GM19238 (cell line): ENCODE measurements around the gene WFS1.

ENCODE experiments used
- DNase-seq: peaks from one replicate; pipeline ENCODE4 v3.0.0; 2011; ENCODE audit warnings: low spot score; ENCODE audit not compliant: insufficient read length

The WFS1 gene

GRCh38 chr4:6338951-6339817, 69.5 kb downstream of the WFS1 start:
- no peak for DNase-seq

- no peak for DNase-seq
Measured at GRCh38 chr4:6339818-6340445, 70.3 kb downstream of the WFS1 start.

GRCh38 chr4:6340446-6341015, 70.9 kb downstream of the WFS1 start:
- DNase-seq: no peak

GRCh38 chr4:6341696-6342095, 72.0 kb downstream of the WFS1 start:
- DNase-seq: no peak

- DNase-seq: no peak
Measured at GRCh38 chr4:6342530-6343293, 73.1 kb downstream of the WFS1 start.

GRCh38 chr4:6343939-6344408, 74.3 kb downstream of the WFS1 start:
- DNase-seq: no peak

- no peak for DNase-seq
Measured at GRCh38 chr4:6345096-6345830, 75.6 kb downstream of the WFS1 start.

GRCh38 chr4:6345866-6346265, 76.2 kb downstream of the WFS1 start:
- no peak for DNase-seq

- DNase-seq: no peak
Measured at GRCh38 chr4:6346373-6347110, 76.9 kb downstream of the WFS1 start.

- no peak for DNase-seq
Measured at GRCh38 chr4:6347511-6348045, 77.9 kb downstream of the WFS1 start.

GRCh38 chr4:6348408-6348807, 78.8 kb downstream of the WFS1 start:
- no peak for DNase-seq

- DNase-seq: no peak
Measured at GRCh38 chr4:6349896-6350603, 80.4 kb downstream of the WFS1 start.

- DNase-seq: no peak
Measured at GRCh38 chr4:6350646-6351045, 81.0 kb downstream of the WFS1 start.

GRCh38 chr4:6351246-6352000, 81.8 kb downstream of the WFS1 start:
- no peak for DNase-seq

- DNase-seq: no peak
Measured at GRCh38 chr4:6352031-6352692, 82.5 kb downstream of the WFS1 start.
